GM12864 (cell line): Measurements from ENCODE around the gene NMRAL1.

Experiments used
- DNase-seq: peaks from one replicate; pipeline ENCODE4 v3.0.0-alpha.2; 2011; ENCODE audit warnings: low read depth
- H3K4me3 ChIP-seq: 2 replicates; pipeline ENCODE4 v1.5.1; 2011; ENCODE audit warnings: mild to moderate bottlenecking, low read depth, low read length, control low read depth
- TF ChIP-seq, protein P1 (sequence below): IDR thresholded peaks from 2 replicates; pipeline ENCODE4 v1.5.1; 2011; ENCODE audit warnings: low read depth, mild to moderate bottlenecking, moderate library complexity, low read length, control low read depth, inconsistent platforms; ENCODE audit errors: missing control alignments

NMRAL1 gene

DNA sequence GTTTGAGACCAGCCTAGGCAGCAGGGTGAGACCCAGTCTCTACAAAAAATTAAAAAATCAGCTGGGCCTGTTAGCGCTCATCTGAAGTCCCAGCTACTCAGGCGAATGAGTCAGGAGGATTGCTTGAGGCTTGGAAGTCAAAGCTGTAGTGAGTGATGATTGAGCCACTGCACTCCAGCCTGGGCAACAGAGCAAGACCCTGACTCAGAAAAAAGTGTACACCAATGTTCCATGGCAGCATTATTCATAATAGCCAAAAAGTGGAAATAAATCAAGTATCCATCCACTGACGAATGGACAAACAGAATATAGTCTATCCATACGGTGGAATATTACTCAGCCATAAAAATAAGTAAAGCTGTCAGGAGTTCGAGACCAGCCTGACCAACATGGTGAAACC is 2.6 kb downstream of the NMRAL1 start:
- TF ChIP-seq, protein P1, sequence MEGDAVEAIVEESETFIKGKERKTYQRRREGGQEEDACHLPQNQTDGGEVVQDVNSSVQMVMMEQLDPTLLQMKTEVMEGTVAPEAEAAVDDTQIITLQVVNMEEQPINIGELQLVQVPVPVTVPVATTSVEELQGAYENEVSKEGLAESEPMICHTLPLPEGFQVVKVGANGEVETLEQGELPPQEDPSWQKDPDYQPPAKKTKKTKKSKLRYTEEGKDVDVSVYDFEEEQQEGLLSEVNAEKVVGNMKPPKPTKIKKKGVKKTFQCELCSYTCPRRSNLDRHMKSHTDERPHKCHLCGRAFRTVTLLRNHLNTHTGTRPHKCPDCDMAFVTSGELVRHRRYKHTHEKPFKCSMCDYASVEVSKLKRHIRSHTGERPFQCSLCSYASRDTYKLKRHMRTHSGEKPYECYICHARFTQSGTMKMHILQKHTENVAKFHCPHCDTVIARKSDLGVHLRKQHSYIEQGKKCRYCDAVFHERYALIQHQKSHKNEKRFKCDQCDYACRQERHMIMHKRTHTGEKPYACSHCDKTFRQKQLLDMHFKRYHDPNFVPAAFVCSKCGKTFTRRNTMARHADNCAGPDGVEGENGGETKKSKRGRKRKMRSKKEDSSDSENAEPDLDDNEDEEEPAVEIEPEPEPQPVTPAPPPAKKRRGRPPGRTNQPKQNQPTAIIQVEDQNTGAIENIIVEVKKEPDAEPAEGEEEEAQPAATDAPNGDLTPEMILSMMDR, result no peak
- no peak for DNase-seq

DNA sequence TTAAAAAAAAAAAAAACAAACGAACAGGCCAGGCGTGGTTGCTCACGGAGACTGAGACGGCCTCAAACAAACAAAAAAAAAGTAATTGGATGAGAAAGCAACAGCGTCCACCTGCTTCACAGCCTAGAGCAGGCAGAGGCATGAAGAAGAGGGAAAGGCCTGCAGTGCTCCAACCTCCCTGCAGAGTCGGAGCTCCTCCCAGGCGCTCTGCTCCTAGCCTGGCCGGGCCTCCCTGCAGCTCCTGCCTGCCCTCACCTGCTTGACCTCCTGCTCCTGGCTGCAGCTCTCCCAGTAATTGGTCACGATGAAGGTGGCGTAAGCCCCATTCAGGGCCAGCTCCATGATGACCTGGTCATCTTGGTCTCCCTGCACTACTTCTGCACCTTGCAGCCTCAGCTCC is 5.5 kb downstream of the NMRAL1 start:
- H3K4me3 ChIP-seq, result no peak overlapping the region
- TF ChIP-seq, protein P1, result no peak
- DNase-seq, result no peak

More for the DNA sequence above, 2.6 kb downstream of the NMRAL1 start:
- no peak overlapping the region for H3K4me3 ChIP-seq

DNA sequence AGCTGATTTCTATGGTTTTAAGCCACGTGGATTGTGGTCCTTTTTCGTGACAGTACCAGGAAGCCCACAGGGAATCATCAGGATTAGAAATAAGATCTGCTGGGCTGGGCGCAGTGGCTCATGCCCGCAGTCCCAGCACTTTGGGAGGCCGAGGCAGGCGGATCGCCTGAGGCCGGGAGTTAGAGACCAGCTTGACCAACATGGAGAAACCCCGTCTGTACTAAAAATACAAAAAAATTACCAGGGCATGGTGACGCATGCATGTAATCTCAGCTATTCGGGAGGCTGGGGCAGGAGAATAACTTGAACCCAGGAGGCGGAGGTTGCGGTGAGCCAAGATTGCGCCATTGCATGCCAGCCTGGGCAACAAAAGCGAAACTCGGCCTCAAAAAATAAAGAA is 6.5 kb downstream of the NMRAL1 start:
- no peak for DNase-seq
- no peak overlapping the region for H3K4me3 ChIP-seq
- TF ChIP-seq, protein P1, result no peak

DNA sequence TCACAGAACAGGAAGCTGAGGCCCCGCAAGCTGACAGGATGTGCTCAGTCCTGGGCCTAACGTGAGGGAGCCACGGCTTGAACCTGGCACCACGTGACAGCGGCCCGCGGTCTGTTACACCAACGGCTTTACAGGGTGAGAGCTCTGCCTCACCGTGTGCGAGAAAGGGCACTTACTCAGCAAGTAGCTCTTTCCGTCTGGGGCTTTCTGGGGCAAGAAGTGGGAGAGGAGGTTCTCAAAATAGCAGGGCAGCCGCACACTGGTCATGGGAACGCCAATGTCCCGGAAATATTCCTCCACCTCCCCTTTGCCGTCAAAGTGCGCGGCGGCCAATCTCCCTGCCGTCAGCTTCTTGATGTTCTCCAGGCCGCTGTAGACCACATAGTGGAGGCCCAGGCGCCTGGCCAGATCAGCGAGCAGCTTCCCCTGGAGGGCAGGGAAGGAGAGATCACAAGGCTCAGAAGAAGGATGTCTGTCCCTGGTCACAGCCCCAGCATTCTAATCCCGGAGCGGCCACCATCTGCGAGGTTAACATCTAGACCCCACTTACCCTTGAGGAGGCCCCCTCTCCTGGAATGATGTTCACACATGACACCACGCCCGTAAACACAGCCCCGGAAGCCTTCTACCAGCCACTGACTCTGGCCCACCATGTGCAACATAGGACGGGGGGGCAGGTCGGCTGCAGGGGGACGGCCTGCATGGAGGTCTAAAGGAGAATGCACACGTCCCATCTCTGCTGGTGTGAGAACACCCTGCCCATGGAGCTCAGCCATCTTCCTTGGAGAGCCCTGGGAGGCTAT is 8.2 kb downstream of the NMRAL1 start:
- DNase-seq, result no peak
- H3K4me3 ChIP-seq, result no peak overlapping the region
- TF ChIP-seq, protein P1, result no peak

DNA sequence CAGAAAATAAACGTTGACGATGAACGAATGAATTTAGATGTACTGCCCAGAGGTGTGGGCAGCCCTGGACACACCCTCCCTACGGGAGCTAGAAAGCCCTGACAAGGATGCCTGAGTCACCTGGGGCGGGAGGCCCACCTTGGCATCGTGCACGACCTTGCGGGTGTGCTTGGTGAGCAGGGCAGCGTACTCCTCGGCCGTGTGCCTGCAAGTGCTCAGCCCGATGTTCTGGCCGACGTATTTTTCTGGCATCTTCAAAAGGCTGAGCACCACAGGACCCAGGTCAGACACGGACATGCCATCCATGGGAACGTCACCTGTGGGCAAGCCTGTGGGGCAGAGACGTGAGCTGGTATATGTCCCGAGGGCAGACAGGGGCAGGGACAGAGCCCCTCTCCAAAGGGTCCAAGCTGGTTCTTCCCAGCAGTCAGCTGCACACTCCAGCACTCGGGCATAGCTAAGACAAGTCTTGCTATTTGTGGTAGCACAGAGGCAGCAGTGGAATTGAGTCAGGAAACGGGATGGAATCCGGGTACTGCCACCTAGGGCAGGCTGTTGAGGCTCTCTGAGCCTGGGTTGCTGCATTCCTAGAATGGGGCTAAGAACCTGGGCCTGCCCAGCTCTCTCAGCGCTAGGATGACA is 10.8 kb downstream of the NMRAL1 start:
- DNase-seq, result no peak

DNA sequence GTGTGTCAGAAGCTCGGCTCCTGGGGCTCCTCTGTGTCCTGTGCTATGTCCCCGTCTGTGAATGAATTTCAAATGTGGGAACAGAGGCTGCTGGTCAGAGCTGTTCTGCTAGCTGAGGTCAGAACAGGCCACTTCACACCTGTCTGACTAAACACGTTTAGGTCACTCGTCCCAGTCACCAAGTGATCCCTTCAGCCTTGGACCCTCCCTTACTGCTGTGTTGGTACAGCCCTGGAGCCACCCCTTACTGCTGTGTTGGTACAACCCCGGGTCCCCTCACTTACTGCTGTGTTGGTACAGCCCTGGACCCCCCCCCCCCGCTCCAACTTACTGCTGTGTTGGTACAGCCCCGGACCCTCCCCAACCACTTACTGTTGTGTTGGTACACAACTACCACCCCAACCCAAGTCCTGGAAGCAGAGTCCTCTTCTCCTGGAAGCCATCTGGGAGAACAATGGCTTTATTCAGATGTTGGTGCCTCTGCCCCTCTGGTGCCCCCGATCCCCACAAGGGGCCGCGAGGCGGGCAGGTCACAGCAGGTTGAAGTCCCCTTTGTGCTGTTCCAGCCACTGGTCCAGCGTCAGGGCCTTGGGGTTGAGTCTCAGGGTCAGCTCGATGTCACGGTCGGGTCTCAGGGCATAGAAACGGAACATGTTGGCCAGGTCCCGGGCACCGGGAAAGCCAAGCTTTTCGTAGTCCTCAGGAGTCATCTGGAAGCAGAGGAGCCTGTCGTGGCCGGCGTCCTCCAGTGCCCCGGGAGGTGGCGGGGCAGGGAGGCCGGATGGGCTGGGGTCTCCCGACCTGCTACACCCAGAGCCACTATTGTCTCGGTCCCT is 13.0 kb downstream of the NMRAL1 start:
- H3K4me3 ChIP-seq, result no peak overlapping the region
- TF ChIP-seq, protein P1, result no peak
- DNase-seq, result no peak

More for the DNA sequence above, 10.8 kb downstream of the NMRAL1 start:
- TF ChIP-seq, protein P1, result no peak
- no peak overlapping the region for H3K4me3 ChIP-seq
